ENCODE measurements around the gene ZSCAN16. TPM values are rescaled to one million over a fixed set of nuclear protein-coding genes. Genes with fewer than 3 reads are reported as not detected.
A peak's percentile ranks its signal among the peaks of the same experiment; 100 is the strongest.

ZSCAN16 gene
- total and polyA plus RNA-seq, 2 donors (not counting 1 experiment from before 2014, with no cell fraction given): 5.4 to 15.4 TPM

DNA sequence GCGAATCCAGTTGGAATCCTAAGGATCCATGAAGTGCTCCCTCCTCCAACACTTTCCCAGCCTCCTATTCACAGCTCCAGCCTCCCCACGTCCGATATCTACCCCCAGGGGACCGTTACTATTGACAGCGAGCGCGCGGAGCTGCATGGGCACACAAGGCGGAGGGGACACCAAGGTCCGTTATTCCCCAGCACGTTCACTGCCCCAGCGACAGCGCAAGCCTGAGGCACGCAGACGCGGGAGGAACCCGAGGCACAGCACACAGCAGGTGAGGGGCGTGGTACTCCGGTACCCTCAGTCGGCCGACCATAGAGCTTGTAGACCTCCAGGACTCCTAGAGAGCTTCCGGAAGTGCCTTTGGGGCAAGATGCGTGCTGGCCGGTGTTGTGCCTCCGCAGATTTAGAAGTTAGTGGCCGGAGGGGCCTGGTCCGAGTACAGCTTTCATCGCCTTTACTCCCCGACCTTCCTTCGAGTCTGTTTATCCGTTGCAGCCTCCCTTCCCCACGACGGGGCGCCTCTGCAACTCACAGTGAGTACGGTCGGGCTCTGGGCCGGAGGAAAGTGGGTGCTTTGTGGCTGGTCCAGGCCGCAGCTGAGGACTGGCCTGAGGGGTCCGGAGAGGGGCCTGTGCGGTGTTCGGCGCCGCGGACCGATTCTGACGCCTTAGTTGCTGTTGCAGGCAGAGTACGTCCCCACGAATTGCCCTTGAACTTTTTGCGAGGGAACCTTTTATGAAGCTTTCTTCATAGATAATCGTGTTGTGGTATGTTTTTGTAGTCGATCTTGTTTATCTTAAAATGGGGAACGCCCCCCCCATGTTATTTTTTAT is 17.3 kb downstream of the ZSCAN16 start, which contains the start of gene ZKSCAN8:
TSS of gene ZKSCAN8 (plus strand) at position 384 of the 830 bp plus-strand sequence. CDS start 6,525 bp downstream, outside the sequence.
- no peak for TF ChIP-seq EZH2 (IDR thresholded peaks at IDR 0.05; ENCODE audit: borderline replicate concordance, insufficient read depth, low read depth, low read length, poor library complexity, severe bottlenecking)
- TF ChIP-seq, protein P1, sequence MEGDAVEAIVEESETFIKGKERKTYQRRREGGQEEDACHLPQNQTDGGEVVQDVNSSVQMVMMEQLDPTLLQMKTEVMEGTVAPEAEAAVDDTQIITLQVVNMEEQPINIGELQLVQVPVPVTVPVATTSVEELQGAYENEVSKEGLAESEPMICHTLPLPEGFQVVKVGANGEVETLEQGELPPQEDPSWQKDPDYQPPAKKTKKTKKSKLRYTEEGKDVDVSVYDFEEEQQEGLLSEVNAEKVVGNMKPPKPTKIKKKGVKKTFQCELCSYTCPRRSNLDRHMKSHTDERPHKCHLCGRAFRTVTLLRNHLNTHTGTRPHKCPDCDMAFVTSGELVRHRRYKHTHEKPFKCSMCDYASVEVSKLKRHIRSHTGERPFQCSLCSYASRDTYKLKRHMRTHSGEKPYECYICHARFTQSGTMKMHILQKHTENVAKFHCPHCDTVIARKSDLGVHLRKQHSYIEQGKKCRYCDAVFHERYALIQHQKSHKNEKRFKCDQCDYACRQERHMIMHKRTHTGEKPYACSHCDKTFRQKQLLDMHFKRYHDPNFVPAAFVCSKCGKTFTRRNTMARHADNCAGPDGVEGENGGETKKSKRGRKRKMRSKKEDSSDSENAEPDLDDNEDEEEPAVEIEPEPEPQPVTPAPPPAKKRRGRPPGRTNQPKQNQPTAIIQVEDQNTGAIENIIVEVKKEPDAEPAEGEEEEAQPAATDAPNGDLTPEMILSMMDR (IDR thresholded peaks at IDR 0.05): no peak
- H3K27ac ChIP-seq (ENCODE audit: low read length in 2 of 2): peak within 1 kb of the TSS; percentile 45 to 75
- ChIA-PET POLR2A (interaction anchor here (0.6 to 2.9 kb wide), 11 partner anchors 17 to 767 kb away, joined by 3 to 16 read pairs (median 5); partner anchors contain the start of genes ZKSCAN4, ZSCAN12, ZSCAN16 and ZSCAN26), CTCF (interaction anchor here (0.5 to 8.1 kb wide), 12 partner anchors 17 to 1015 kb away, joined by 3 to 46 read pairs (median 3); partner anchors contain the start of genes ZKSCAN4 and ZSCAN16)
- H3K9me3 ChIP-seq (ENCODE audit: control extremely low read depth in 1 of 3, control insufficient read depth in 2 of 3, insufficient read depth in 1 of 3, low read length in 2 of 3): no peaks in the 10 kb centered on the region
- Mint-ChIP-seq H3K27me3 (no peaks in the 10 kb centered on the region), H3K27ac (peak within 1 kb of the TSS; percentile 95), H3K4me3 (peak within 1 kb of the TSS; percentile 100), H3K9me3 (ENCODE audit: insufficient read depth) (no peaks in the 10 kb centered on the region), H3K4me1 (peaks cover 49% of the 10 kb centered on the region)
- H3K36me3 ChIP-seq (replicated peaks in 1 of 2; ENCODE audit: control extremely low read depth in 1 of 2, control insufficient read depth in 1 of 2, extremely low read depth in 1 of 2, insufficient read depth in 2 of 2, low read length in 1 of 2): peaks cover 0 to 14% of the 10 kb centered on the region in 2 experiments
- peak within 1 kb of the TSS; percentile 80 for H3K9ac ChIP-seq (ENCODE audit: low read length)
- DNase-seq (peak; percentile 87), ATAC-seq (ENCODE audit: low read depth) (peak; percentile 80)
- no peaks in the 10 kb centered on the region for H3K27me3 ChIP-seq (replicated peaks in 1 of 4; ENCODE audit: control extremely low read depth in 1 of 4, control insufficient read depth in 3 of 4, insufficient read depth in 4 of 4, low read length in 3 of 4)
- peaks cover 8% of the 10 kb centered on the region for H4K20me1 ChIP-seq (ENCODE audit: control insufficient read depth, insufficient read depth, low read length, poor library complexity, severe bottlenecking)
- peak within 1 kb of the TSS; percentile 89 for H2AFZ ChIP-seq (ENCODE audit: insufficient read depth, low read depth, low read length, poor library complexity, severe bottlenecking)
- H3K4me2 ChIP-seq (replicated peaks; ENCODE audit: low read depth, low read length, poor library complexity, severe bottlenecking): peak within 1 kb of the TSS; percentile 78
- WGBS (ENCODE audit: insufficient coverage): under 1% methylated on average over 48 of the region's 52 CpGs
- H3K4me3 ChIP-seq (ENCODE audit: control extremely low read depth in 1 of 5, extremely low read depth in 1 of 5, insufficient read depth in 1 of 5, low read depth in 2 of 5, low read length in 4 of 5): peak within 1 kb of the TSS; percentile 60 to 84 (median 73)
- H3K4me1 ChIP-seq (ENCODE audit: control insufficient read depth in 2 of 2, insufficient read depth in 2 of 2, low read length in 2 of 2): peaks cover 24 to 25% of the 10 kb centered on the region in 2 donors
- intact Hi-C loops (cut with micrococcal nuclease): loop anchor here (1.0 to 5.0 kb wide), 10 partner anchors 17 to 754 kb away; partner anchors contain the start of genes ZKSCAN4, ZNF391, ZSCAN16 and ZSCAN9
- peaks cover 44% of the 10 kb centered on the region for H3K79me2 ChIP-seq (ENCODE audit: control insufficient read depth, insufficient read depth, low read length)

Data from B cell (primary cell).